Umbilical cord (tissue), 2 donors: ENCODE data around the gene PCDHA9. TPM values are rescaled to one million over a fixed set of nuclear protein-coding genes. Genes with fewer than 3 reads are reported as not detected.
A peak's percentile ranks its signal among the peaks of the same experiment; 100 is the strongest.
"Not testable (repeated sequence)": the region's sequence is repeated elsewhere in the genome, so short reads cannot be mapped to it uniquely, and the experiment has no call there.

ENCODE experiments used
- DNase-seq: peaks from one replicate; pipeline ENCODE4 v3.0.0-alpha.2; 2015; ENCODE audit warnings: low spot score
- total RNA-seq: library from RNA; depleted of rRNA; stranded (reverse); fragments of >200 nt; gene quantifications from one replicate; pipeline ENCODE4 v1.2.3, GENCODE V29; 2014; ENCODE audit warnings: low replicate concordance; ENCODE audit not compliant: insufficient read depth

Gene PCDHA9
- total RNA-seq, 1 donor from 2014 or later, result 0.96 TPM

DNA sequence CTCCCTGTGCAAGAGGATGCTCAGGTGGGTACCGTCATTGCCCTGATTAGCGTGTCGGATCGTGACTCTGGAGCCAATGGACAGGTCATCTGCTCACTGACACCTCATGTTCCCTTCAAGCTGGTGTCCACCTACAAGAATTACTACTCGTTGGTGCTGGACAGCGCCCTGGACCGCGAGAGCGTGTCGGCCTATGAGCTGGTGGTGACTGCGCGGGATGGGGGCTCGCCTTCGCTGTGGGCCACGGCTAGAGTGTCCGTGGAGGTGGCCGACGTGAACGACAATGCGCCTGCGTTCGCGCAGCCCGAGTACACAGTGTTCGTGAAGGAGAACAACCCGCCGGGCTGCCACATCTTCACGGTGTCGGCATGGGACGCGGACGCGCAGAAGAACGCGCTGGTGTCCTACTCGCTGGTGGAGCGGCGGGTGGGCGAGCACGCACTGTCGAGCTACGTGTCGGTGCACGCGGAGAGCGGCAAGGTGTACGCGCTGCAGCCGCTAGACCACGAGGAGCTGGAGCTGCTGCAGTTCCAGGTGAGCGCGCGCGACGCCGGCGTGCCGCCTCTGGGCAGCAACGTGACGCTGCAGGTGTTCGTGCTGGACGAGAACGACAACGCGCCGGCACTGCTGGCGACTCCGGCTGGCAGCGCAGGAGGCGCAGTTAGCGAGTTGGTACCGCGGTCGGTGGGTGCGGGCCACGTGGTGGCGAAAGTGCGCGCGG lies 28.5 kb downstream of the PCDHA9 start:
- not testable (repeated sequence) for DNase-seq

GRCh38 chr5:140877262-140877581 lies 29.0 kb downstream of the PCDHA9 start:
- DNase-seq, result no peak

DNA sequence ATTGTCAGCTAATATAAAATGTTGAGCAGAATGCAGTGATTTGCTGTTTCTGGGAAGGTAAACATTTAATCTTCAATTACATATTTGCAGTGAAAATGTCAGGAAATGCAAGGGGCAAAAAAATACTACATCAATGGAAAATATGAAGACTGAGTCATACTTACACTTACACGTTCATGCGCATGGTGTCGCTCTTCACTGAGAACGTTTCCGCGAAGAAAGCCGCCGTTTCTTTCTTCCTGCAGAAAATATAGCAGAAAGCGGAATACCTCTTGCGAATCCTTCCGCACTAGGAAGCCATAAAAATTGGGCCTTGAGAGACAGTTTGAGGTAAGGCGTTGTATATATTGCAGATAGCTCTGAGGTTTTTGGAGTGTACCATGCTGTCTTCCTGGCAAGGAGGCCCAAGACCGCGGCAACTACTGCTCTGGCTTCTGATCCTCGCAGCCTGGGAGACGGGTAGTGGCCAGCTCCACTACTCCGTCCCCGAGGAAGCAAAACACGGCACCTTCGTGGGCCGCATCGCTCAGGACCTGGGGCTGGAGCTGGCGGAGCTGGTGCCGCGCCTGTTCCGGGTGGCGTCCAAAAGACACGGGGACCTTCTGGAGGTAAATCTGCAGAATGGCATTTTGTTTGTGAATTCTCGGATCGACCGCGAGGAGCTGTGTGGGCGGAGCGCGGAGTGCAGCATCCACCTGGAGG lies 33.9 kb downstream of the PCDHA9 start, which contains the start of gene PCDHA13:
TSS of gene PCDHA13 (plus strand) at position 236 of the 702 bp plus-strand sequence. CDS start at position 381, 145 bp downstream.
- DNase-seq, result peak; percentile 5

DNA sequence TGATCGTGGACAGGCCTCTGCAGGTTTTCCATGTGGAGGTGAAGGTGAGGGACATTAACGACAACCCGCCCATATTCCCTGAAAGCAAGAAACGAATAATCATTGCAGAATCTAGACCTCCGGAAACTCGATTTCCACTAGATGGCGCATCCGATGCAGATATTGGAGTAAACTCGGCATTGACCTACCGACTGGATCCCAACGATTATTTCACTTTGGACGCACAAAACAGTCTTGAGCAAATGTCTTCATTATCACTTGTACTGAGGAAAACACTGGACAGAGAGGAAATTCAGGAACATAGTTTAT lies 34.4 kb downstream of the PCDHA9 start:
- DNase-seq, result peak; percentile 1

DNA sequence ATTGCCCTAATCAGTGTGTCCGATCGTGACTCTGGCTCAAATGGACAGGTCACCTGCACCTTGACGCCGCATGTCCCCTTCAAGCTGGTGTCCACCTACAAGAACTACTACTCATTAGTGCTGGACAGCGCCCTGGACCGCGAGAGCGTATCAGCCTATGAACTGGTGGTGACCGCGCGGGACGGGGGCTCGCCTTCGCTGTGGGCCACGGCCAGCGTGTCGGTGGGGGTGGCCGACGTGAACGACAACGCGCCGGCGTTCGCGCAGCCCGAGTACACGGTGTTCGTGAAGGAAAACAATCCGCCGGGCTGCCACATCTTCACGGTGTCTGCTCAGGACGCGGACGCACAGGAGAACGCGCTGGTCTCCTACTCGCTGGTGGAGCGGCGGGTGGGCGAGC lies 35.2 kb downstream of the PCDHA9 start:
- no peak for DNase-seq

DNA sequence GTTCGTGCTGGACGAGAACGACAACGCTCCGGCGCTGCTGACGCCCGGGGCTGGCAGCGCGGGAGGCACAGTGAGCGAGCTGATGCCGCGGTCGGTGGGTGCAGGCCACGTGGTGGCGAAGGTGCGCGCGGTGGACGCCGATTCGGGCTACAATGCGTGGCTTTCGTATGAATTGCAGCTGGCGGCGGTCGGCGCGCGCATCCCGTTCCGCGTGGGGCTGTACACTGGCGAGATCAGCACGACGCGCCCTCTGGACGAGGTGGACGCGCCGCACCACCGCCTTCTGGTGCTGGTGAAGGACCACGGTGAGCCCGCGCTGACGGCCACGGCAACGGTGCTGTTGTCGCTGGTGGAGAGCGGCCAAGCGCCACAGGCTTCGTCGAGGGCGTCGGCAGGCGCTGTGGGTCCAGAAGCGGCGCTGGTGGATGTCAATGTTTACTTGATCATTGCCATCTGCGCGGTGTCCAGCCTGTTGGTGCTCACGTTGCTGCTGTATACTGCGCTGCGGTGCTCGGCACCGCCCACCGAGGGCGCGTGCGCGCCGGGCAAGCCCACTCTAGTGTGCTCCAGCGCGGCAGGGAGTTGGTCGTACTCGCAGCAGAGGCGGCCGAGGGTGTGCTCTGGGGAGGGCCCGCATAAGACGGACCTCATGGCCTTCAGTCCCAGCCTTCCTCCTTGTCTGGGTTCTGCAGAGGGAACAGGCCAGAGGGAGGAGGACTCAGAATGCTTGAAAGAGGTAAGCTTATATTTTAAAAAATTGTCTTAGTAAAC lies 35.9 kb downstream of the PCDHA9 start:
- no peak for DNase-seq

Other genes starting within 250 kb of the PCDHA9 start
- 66.7 TPM for gene CD14, start 215.2 kb upstream of the PCDHA9 start, total RNA-seq
- gene TMCO6, start 208.9 kb upstream of the PCDHA9 start, total RNA-seq, result 7.5 TPM
- gene NDUFA2, start 200.8 kb upstream of the PCDHA9 start, total RNA-seq, result 32.7 TPM
- 124 TPM for gene IK, start 200.6 kb upstream of the PCDHA9 start, total RNA-seq
- gene WDR55, start 183.5 kb upstream of the PCDHA9 start, total RNA-seq, result 19.0 TPM
- gene DND1, start 174.8 kb upstream of the PCDHA9 start, total RNA-seq, result 0.96 TPM
- 31.1 TPM for gene HARS1, start 157.0 kb upstream of the PCDHA9 start, total RNA-seq
- gene HARS2, start 156.9 kb upstream of the PCDHA9 start, total RNA-seq, result 20.0 TPM
- gene ZMAT2, start 147.9 kb upstream of the PCDHA9 start, total RNA-seq, result 35.4 TPM
- 5.3 TPM for gene PCDHA1, start 62.2 kb upstream of the PCDHA9 start, total RNA-seq
- gene PCDHA2, start 53.5 kb upstream of the PCDHA9 start, total RNA-seq, result 3.4 TPM
- 4.3 TPM for gene PCDHA3, start 47.3 kb upstream of the PCDHA9 start, total RNA-seq
- 1.9 TPM for gene PCDHA4, start 41.3 kb upstream of the PCDHA9 start, total RNA-seq
- 8.4 TPM for gene PCDHA5, start 26.8 kb upstream of the PCDHA9 start, total RNA-seq
- 3.1 TPM for gene PCDHA6, start 20.4 kb upstream of the PCDHA9 start, total RNA-seq
- 3.9 TPM for gene PCDHA7, start 14.1 kb upstream of the PCDHA9 start, total RNA-seq
- 6.0 TPM for gene PCDHA8, start 7.2 kb upstream of the PCDHA9 start, total RNA-seq
- 2.6 TPM for gene PCDHA10, start 7.5 kb downstream of the PCDHA9 start, total RNA-seq
- 1.2 TPM for gene PCDHA11, start 20.6 kb downstream of the PCDHA9 start, total RNA-seq
- 2.9 TPM for gene PCDHA12, start 26.9 kb downstream of the PCDHA9 start, total RNA-seq
- gene PCDHA13, start 33.7 kb downstream of the PCDHA9 start, total RNA-seq, result 2.6 TPM
- 2.9 TPM for gene PCDHAC1, start 77.9 kb downstream of the PCDHA9 start, total RNA-seq
- gene PCDHAC2, start 118.1 kb downstream of the PCDHA9 start, total RNA-seq, result 3.4 TPM
- 0.24 TPM for gene PCDHB1, start 203.0 kb downstream of the PCDHA9 start, total RNA-seq
- 6.5 TPM for gene PCDHB2, start 246.2 kb downstream of the PCDHA9 start, total RNA-seq